ENCODE data around the gene SLC35G6. TPM values are rescaled to one million over a fixed set of nuclear protein-coding genes. Genes with fewer than 3 reads are reported as not detected.

Gene SLC35G6
- total RNA-seq, 1 experiment from 2014 or later: 0.26 TPM

DNA sequence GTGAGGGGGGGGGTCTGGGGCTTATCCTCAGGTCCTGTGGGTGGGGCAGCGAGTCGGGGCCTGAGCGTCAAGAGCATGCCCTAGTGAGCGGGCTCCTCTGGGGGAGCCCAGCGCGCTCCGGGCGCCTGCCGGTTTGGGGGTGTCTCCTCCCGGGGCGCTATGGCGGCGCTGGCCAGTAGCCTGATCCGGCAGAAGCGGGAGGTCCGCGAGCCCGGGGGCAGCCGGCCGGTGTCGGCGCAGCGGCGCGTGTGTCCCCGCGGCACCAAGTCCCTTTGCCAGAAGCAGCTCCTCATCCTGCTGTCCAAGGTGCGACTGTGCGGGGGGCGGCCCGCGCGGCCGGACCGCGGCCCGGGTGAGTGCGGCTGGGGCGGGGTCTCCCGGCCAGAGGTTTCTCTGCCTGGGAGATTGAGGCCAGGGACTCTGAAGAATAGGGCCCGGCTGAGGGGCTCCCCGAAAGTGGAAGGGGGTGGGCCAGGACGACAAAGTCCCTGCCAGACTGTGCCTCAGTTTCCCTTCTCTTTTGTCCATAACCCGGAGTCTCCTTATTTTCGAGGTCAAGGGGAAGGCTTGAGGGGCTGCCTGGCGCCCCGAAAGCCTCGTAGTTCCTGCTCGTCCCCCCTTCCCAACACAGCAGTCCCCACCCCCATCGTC is 41.7 kb upstream of the SLC35G6 start, which contains the start of gene FGF11 (continued):
- TF ChIP-seq, protein P1, sequence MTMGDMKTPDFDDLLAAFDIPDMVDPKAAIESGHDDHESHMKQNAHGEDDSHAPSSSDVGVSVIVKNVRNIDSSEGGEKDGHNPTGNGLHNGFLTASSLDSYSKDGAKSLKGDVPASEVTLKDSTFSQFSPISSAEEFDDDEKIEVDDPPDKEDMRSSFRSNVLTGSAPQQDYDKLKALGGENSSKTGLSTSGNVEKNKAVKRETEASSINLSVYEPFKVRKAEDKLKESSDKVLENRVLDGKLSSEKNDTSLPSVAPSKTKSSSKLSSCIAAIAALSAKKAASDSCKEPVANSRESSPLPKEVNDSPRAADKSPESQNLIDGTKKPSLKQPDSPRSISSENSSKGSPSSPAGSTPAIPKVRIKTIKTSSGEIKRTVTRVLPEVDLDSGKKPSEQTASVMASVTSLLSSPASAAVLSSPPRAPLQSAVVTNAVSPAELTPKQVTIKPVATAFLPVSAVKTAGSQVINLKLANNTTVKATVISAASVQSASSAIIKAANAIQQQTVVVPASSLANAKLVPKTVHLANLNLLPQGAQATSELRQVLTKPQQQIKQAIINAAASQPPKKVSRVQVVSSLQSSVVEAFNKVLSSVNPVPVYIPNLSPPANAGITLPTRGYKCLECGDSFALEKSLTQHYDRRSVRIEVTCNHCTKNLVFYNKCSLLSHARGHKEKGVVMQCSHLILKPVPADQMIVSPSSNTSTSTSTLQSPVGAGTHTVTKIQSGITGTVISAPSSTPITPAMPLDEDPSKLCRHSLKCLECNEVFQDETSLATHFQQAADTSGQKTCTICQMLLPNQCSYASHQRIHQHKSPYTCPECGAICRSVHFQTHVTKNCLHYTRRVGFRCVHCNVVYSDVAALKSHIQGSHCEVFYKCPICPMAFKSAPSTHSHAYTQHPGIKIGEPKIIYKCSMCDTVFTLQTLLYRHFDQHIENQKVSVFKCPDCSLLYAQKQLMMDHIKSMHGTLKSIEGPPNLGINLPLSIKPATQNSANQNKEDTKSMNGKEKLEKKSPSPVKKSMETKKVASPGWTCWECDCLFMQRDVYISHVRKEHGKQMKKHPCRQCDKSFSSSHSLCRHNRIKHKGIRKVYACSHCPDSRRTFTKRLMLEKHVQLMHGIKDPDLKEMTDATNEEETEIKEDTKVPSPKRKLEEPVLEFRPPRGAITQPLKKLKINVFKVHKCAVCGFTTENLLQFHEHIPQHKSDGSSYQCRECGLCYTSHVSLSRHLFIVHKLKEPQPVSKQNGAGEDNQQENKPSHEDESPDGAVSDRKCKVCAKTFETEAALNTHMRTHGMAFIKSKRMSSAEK (CRISPR knock-in tag; IDR thresholded peaks at IDR 0.05; ENCODE audit: borderline replicate concordance): no peak
- TF ChIP-seq SP1 (CRISPR knock-in tag; conservative IDR thresholded peaks at IDR 0.05): 0 out of 2 replicates have a peak, but pooled peaks have one; percentile 47

DNA sequence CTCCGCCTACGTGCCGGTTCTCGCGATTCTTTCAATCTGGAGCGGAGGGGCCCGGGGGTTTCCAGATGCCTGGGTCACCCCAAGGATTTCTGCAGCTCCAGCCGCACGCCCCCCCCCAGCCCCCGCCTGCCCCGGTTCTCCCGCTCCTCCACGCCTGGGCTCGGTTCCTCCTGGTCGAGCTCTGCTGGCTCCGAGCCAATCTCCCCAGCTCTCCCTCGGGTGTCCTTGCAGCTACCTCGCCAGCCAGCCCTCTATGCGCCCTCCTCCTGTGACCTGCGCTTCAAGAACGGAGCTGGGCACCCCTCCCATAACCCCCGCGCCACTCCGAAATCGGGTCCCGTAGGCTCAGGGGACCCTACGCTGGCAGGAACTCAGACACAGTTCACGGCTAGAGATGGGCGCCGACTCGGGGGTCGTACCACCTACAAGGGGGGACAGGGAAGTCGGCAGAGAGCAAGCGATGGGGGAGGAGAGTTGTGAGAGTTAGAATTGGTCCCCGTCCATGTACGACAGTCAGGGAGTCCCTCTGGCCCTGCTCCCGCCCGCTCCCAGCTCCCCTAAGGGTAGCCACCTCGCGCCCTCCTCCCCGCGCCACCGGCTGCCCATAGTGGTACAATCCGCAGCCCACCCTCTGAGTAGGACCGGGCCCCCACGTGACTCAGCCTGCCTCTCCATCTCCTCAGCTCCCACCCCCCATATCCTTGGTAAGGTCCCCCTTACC is 41.0 kb upstream of the SLC35G6 start:
- peaks cover 37% of the 10 kb centered on the region for H3K4me1 Mint-ChIP-seq
- H3K4me3 Mint-ChIP-seq: peak overlapping the region; percentile 97
- H3K27ac Mint-ChIP-seq: peak overlapping the region; percentile 98
- no peaks in the 10 kb centered on the region; the same call in 1 of the 2 replicates for H3K36me3 Mint-ChIP-seq
- CTCF ChIA-PET: interaction anchor here (0.6 to 3.8 kb wide), 12 partner anchors 32 to 247 kb away, joined by 3 to 21 read pairs (median 7); partner anchors contain the start of genes ACAP1, NLGN2, PLSCR3 and TMEM256
- POLR2A ChIA-PET: interaction anchor here (0.6 to 2.4 kb wide), 4 partner anchors 12 to 158 kb away, joined by 3 to 15 read pairs (median 6); partner anchors contain the start of genes POLR2A and SLC2A4
- no peaks in the 10 kb centered on the region for H3K9me3 Mint-ChIP-seq
- peak; percentile 71 for DNase-seq (ENCODE audit: low spot score)
- peaks cover 34% of the 10 kb centered on the region for H3K27me3 Mint-ChIP-seq (ENCODE audit: low read depth)
- peak; percentile 6 for ATAC-seq
- TF ChIP-seq, protein P2, sequence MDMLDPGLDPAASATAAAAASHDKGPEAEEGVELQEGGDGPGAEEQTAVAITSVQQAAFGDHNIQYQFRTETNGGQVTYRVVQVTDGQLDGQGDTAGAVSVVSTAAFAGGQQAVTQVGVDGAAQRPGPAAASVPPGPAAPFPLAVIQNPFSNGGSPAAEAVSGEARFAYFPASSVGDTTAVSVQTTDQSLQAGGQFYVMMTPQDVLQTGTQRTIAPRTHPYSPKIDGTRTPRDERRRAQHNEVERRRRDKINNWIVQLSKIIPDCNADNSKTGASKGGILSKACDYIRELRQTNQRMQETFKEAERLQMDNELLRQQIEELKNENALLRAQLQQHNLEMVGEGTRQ (CRISPR knock-in tag; IDR thresholded peaks at IDR 0.05): peak; percentile 98
- TF ChIP-seq FOXP1 (CRISPR knock-in tag; IDR thresholded peaks at IDR 0.05; ENCODE audit: borderline replicate concordance): peak; percentile 48; the same call in 1 of the 2 replicates
- TF ChIP-seq, protein P3, sequence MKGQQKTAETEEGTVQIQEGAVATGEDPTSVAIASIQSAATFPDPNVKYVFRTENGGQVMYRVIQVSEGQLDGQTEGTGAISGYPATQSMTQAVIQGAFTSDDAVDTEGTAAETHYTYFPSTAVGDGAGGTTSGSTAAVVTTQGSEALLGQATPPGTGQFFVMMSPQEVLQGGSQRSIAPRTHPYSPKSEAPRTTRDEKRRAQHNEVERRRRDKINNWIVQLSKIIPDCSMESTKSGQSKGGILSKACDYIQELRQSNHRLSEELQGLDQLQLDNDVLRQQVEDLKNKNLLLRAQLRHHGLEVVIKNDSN (CRISPR knock-in tag; IDR thresholded peaks at IDR 0.05): peak; percentile 98
- TF ChIP-seq, protein P4, sequence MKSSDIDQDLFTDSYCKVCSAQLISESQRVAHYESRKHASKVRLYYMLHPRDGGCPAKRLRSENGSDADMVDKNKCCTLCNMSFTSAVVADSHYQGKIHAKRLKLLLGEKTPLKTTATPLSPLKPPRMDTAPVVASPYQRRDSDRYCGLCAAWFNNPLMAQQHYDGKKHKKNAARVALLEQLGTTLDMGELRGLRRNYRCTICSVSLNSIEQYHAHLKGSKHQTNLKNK (CRISPR knock-in tag; IDR thresholded peaks at IDR 0.05): no peak
- no peak for TF ChIP-seq ZBTB21 (CRISPR knock-in tag; IDR thresholded peaks at IDR 0.05; ENCODE audit: borderline replicate concordance)
- TF ChIP-seq SP1 (CRISPR knock-in tag; conservative IDR thresholded peaks at IDR 0.05): peak; percentile 53
- no peak for TF ChIP-seq GTF2I (CRISPR knock-in tag; conservative IDR thresholded peaks at IDR 0.05)
- TF ChIP-seq, protein P5, sequence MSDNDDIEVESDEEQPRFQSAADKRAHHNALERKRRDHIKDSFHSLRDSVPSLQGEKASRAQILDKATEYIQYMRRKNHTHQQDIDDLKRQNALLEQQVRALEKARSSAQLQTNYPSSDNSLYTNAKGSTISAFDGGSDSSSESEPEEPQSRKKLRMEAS (CRISPR knock-in tag; IDR thresholded peaks at IDR 0.05): peak; percentile 82
- 0 out of 2 replicates have a peak, but pooled peaks have one; percentile 34 for TF ChIP-seq MYBL2 (CRISPR knock-in tag; IDR thresholded peaks at IDR 0.05)
- TF ChIP-seq, protein P6, sequence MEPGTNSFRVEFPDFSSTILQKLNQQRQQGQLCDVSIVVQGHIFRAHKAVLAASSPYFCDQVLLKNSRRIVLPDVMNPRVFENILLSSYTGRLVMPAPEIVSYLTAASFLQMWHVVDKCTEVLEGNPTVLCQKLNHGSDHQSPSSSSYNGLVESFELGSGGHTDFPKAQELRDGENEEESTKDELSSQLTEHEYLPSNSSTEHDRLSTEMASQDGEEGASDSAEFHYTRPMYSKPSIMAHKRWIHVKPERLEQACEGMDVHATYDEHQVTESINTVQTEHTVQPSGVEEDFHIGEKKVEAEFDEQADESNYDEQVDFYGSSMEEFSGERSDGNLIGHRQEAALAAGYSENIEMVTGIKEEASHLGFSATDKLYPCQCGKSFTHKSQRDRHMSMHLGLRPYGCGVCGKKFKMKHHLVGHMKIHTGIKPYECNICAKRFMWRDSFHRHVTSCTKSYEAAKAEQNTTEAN (CRISPR knock-in tag; IDR thresholded peaks at IDR 0.05): 0 out of 2 replicates have a peak, but pooled peaks have one; percentile 10
- TF ChIP-seq, protein P7, sequence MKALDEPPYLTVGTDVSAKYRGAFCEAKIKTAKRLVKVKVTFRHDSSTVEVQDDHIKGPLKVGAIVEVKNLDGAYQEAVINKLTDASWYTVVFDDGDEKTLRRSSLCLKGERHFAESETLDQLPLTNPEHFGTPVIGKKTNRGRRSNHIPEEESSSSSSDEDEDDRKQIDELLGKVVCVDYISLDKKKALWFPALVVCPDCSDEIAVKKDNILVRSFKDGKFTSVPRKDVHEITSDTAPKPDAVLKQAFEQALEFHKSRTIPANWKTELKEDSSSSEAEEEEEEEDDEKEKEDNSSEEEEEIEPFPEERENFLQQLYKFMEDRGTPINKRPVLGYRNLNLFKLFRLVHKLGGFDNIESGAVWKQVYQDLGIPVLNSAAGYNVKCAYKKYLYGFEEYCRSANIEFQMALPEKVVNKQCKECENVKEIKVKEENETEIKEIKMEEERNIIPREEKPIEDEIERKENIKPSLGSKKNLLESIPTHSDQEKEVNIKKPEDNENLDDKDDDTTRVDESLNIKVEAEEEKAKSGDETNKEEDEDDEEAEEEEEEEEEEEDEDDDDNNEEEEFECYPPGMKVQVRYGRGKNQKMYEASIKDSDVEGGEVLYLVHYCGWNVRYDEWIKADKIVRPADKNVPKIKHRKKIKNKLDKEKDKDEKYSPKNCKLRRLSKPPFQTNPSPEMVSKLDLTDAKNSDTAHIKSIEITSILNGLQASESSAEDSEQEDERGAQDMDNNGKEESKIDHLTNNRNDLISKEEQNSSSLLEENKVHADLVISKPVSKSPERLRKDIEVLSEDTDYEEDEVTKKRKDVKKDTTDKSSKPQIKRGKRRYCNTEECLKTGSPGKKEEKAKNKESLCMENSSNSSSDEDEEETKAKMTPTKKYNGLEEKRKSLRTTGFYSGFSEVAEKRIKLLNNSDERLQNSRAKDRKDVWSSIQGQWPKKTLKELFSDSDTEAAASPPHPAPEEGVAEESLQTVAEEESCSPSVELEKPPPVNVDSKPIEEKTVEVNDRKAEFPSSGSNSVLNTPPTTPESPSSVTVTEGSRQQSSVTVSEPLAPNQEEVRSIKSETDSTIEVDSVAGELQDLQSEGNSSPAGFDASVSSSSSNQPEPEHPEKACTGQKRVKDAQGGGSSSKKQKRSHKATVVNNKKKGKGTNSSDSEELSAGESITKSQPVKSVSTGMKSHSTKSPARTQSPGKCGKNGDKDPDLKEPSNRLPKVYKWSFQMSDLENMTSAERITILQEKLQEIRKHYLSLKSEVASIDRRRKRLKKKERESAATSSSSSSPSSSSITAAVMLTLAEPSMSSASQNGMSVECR (CRISPR knock-in tag; IDR thresholded peaks at IDR 0.05; ENCODE audit: borderline replicate concordance): peak; percentile 34; the same call in 1 of the 2 replicates

Data from WTC11 (cell line).